ENCODE measurements around the gene CTNNAL1. TPM values are rescaled to one million over a fixed set of nuclear protein-coding genes. Genes with fewer than 3 reads are reported as not detected.

The CTNNAL1 gene
- total RNA-seq, 1 experiment from 2014 or later: 138 TPM

DNA sequence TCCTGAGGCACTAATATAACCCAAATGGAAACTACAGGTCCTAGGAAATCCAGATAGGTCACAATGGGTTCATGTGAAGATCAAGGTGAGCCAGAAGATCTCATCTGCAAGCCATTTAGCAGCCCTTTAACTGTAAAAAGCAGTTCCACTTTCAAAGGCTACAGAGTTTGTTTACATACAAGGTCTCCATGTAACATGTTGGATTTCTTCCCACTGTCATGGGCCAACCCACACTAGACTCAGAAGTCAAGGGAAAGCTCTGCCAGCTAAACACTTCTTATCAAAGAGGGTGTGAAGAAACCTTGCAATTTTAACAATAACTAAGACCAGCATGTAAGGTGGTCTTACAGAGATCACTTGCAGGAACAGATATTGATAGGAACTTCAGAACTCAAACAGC is 3.8 kb upstream of the CTNNAL1 start:
- Histone ChIP-seq H3K27ac (no peak overlapping the region), H3K9me3 (replicated peaks) (peaks cover 3% of the 10 kb centered on the region; the same call in 1 of the 2 replicates), H3K4me1 (replicated peaks) (peaks cover 14% of the 10 kb centered on the region), H3K27me3 (replicated peaks) (no peaks in the 10 kb centered on the region), H3K4me3 (no peak overlapping the region), H3K36me3 (peaks cover 47% of the 10 kb centered on the region)
- no peak for DNase-seq (ENCODE audit: low read depth in 1 of 2, low spot score in 2 of 2)

DNA sequence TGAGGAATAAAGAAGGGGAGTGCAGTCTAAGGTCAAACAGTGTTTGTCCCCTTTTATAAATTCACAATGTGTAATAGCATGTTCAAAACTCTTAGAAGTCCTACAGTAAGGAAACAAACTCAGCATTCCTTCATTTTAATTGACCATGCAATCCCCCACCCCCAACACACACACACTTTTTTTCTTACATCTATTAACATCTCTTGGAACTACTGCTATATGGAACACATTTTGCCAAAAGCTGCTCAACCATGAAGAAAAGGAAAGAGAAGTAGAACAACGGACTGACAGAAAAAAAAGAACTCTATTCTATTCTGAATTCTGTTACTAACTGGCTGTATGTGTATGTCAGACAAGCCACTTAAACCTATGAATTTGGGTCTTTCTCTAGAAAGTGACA is 2.8 kb upstream of the CTNNAL1 start:
- Histone ChIP-seq H3K9me3 (replicated peaks) (peaks cover 3% of the 10 kb centered on the region; the same call in 1 of the 2 replicates), H3K27me3 (replicated peaks) (no peaks in the 10 kb centered on the region), H3K4me1 (replicated peaks) (peaks cover 23% of the 10 kb centered on the region), H3K4me3 (no peak overlapping the region), H3K27ac (no peak overlapping the region), H3K36me3 (peaks cover 51% of the 10 kb centered on the region)
- no peak for DNase-seq (ENCODE audit: low read depth in 1 of 2, low spot score in 2 of 2)

DNA sequence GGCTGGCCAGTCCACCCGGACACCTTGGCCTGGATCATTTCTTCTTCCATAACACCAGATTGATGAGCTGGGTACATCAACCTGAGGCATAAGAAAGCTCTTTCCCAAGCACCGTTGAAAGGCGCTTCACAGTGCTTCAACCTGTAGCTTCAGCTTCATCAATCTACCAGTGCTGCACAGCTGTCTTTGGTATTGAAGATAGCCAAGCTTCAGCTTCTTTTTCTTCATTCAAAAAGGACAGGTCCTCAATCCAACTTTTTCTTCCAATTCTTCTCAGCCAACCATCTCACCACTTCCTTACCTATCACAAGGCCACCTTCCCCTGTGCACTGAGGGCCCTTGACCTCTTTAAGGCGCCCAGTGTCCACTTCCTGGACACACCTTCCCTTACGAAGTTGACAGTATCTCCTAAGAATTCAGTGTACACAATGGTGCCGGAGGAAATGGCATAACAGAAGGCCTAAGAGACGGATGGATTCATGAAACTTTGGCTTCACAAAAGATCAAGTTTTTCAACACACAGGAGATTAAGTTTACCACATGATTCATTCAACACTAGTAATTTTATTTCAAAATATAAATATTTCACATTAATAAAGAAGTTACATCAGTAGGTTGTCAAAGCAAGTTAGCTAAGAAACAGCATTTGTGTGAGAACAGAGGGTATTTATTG is 1.4 kb upstream of the CTNNAL1 start:
- DNase-seq (ENCODE audit: low read depth in 1 of 2, low spot score in 2 of 2): no peak
- Histone ChIP-seq H3K4me1 (replicated peaks) (peaks cover 32% of the 10 kb centered on the region), H3K4me3 (no peak overlapping the region), H3K9me3 (replicated peaks) (peaks cover 3% of the 10 kb centered on the region; the same call in 1 of the 2 replicates), H3K36me3 (peaks cover 40% of the 10 kb centered on the region), H3K27ac (no peak overlapping the region; the same call in 1 of the 2 replicates), H3K27me3 (replicated peaks) (no peaks in the 10 kb centered on the region)

DNA sequence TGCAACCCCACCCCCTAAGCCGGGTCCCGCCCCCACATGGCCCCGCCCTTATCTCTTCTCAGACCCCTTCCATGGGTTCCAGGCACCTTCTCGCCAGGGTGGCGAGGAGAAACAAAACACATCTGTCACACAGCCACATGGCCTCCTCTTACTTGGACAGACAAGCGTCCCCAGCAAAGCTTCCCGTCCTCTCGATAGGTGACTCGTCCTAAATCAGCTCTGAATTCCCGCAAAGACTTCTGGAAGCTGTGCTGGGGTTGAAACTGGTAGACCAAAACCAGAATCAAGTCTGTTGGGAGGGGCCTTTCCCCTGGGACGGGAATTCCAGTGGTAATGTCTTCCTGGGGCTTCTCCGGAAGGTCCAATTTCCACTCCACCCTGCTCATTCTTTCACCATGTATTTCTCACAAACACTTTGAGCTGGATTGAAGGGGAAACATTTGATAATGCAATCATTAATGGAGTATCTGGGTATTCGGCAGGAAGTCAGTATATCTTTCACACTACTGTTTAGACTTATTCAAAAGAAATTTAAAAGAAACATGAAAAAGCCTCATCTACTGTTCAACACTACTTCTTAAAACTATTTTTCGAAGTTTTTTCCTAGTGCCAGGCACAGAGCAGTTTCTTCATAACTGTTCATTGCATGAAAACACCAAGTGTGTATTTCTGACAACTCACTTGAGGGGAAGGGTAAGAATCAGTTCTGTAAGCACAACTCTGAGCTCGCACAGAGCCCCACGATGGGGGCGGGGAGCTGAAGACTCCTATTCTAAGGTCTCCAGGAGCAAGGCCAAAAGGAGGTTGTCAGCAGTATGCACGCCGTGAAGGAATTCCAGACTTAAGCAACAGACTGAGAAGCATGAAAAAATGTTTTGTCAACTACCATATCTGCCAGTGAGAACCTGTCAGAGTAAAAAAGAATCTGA is 644 bp upstream of the CTNNAL1 start:
- Histone ChIP-seq H3K27me3 (replicated peaks) (no peaks in the 10 kb centered on the region), H3K36me3 (peaks cover 32% of the 10 kb centered on the region), H3K4me3 (peak overlapping the region; percentile 98), H3K27ac (peak overlapping the region; percentile 56), H3K4me1 (replicated peaks) (peaks cover 32% of the 10 kb centered on the region), H3K9me3 (replicated peaks) (peaks cover 3% of the 10 kb centered on the region; the same call in 1 of the 2 replicates)
- DNase-seq (ENCODE audit: low read depth in 1 of 2, low spot score in 2 of 2): peak in 1 of 2 experiments; percentile 83

DNA sequence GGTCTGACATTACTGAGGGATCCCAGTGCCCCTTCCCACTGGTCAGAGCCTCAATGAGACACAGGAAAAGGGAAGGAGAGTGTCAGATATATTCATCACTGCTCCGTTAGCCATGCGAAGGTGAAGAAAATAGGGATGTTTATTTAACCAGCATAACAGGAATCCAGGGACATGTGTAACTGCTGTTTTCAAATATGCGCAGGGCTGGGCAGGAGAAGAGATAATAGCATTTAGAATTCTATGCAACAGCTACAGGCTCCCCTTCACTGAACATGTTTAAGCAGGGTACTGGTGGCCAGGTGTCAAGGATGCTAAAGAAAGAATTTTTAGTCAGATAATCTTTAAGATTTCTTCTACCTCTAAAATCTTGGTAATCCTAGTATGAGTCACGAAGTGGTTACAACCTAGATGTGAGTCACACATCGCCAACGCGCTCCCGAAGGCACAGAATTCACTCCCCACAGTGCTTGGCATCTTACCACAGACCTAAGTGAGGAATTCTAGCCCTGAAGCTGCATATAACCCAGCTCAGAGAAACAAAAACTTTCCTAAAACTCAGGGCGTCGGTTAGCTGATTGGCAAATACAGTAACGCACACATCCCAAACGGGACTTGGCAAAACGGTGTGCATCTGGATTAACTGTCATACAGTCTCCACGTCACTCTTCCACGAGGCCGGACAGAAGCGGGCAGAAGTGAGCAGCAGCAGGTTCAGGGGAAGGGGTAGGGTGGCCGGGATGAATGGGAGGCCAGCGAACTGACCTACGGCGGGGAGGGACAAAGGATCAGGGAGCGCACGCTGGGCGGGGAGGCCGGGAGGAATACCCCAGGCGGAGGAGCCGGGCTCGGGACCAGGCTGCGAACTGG is 1.1 kb downstream of the CTNNAL1 start:
- Histone ChIP-seq H3K4me3 (peak overlapping the region; percentile 98), H3K27me3 (replicated peaks) (no peaks in the 10 kb centered on the region), H3K9me3 (replicated peaks) (peaks cover 3% of the 10 kb centered on the region; the same call in 1 of the 2 replicates), H3K36me3 (peaks cover 22% of the 10 kb centered on the region), H3K27ac (peak overlapping the region; percentile 95), H3K4me1 (replicated peaks) (peaks cover 32% of the 10 kb centered on the region)
- peak; percentile 89 to 92 for DNase-seq (ENCODE audit: low read depth in 1 of 2, low spot score in 2 of 2)

DNA sequence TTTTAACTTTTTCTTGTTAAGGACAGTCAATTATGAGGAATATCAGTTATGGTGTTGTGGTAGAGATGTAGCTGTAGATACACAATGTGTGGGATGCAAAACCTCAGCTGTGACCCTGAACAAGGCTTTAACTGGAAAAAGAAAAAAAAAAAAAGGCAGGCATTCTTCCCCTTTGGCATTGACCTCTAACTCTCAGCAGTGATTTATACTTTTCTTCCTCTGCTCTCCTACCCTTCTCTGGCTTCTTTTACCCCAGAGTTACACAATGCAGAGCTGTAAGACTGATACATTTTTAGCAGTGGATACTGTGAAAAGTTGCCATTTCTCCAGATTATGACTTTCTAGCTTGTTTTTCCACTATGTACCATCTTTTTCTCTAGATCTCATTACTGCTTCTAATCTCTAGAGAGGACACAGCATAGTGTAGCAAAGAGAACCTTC is 2.0 kb downstream of the CTNNAL1 start:
- no peak overlapping the region; the same call in 1 of the 2 replicates for H3K4me3 ChIP-seq
- peaks cover 21% of the 10 kb centered on the region for H3K36me3 ChIP-seq
- peak overlapping the region; percentile 95 for H3K27ac ChIP-seq
- DNase-seq (ENCODE audit: low read depth in 1 of 2, low spot score in 2 of 2): no peak
- H3K27me3 ChIP-seq (replicated peaks): no peaks in the 10 kb centered on the region
- peaks cover 32% of the 10 kb centered on the region for H3K4me1 ChIP-seq (replicated peaks)
- H3K9me3 ChIP-seq (replicated peaks): peaks cover 3% of the 10 kb centered on the region; the same call in 1 of the 2 replicates

DNA sequence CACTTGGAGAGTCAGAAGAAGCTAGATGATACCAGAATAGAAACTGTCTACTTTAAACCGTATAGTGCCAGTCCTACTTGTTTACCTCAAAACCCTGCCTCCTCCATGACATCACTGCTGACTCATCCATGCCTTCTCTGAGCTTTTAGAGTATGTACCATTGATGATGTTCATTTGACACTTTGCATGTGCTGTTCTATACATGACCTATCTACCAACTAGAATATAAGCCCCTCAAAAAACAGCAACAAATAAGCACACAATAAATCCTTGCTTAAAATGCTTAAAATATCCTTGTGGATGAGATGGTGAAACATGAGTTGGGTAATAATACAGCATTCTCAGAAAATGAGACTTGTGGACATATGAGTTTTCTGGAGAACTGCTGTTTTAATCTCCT is 2.6 kb downstream of the CTNNAL1 start:
- peaks cover 32% of the 10 kb centered on the region for H3K4me1 ChIP-seq (replicated peaks)
- peaks cover 3% of the 10 kb centered on the region; the same call in 1 of the 2 replicates for H3K9me3 ChIP-seq (replicated peaks)
- H3K4me3 ChIP-seq: no peak overlapping the region
- peak; percentile 39 to 67 for DNase-seq (ENCODE audit: low read depth in 1 of 2, low spot score in 2 of 2)
- no peaks in the 10 kb centered on the region for H3K27me3 ChIP-seq (replicated peaks)
- peak overlapping the region; percentile 95 for H3K27ac ChIP-seq
- peaks cover 17% of the 10 kb centered on the region for H3K36me3 ChIP-seq

DNA sequence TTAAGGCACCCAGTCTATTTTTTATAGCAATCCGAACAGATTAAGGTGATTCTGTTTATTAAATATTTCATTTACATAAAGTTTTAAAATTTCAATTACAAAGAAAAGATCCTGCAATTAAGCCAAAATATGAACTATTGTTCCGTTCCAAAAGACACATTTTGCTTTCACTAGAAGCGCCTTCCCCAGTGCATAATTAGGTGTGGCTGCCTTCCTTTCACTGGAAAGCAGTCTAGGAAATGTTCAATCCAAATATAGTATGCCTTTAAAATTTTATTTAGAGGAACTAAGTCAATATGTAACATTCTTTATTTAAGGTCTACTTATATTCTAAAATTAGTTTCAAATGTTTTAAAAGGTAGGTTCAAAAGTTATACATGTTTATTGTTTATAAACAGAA is 7.6 kb downstream of the CTNNAL1 start:
- DNase-seq (ENCODE audit: low read depth in 1 of 2, low spot score in 2 of 2): no peak

DNA sequence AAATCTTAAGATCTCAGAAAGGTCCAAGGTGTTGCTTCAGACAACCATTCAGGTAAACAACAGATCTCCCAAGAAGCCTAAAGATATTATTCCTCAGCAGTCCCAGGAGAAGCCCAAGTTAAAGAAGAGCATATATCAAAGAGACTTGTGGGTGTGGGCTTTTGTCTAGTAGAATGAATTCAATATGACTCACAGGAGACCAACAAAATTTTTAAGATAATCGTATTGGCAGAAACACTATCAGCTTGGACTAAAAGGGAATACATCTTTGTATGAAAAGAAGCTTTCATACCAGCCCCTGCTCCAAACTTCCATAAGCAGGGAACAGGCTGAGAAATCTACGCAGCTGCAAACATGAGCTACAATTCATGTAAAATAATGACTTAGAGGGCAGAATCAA is 10.2 kb downstream of the CTNNAL1 start:
- no peaks in the 10 kb centered on the region for H3K27me3 ChIP-seq (replicated peaks)
- peaks cover 15% of the 10 kb centered on the region for H3K9me3 ChIP-seq (replicated peaks)
- H3K27ac ChIP-seq: no peak overlapping the region
- H3K4me1 ChIP-seq (replicated peaks): peaks cover 7% of the 10 kb centered on the region
- peaks cover 41% of the 10 kb centered on the region for H3K36me3 ChIP-seq
- no peak for DNase-seq (ENCODE audit: low read depth in 1 of 2, low spot score in 2 of 2)
- no peak overlapping the region for H3K4me3 ChIP-seq

More for the DNA sequence above, 7.6 kb downstream of the CTNNAL1 start:
- H3K27me3 ChIP-seq (replicated peaks): no peaks in the 10 kb centered on the region
- peaks cover 15% of the 10 kb centered on the region for H3K9me3 ChIP-seq (replicated peaks)
- peaks cover 34% of the 10 kb centered on the region for H3K36me3 ChIP-seq
- H3K27ac ChIP-seq: no peak overlapping the region
- no peak overlapping the region for H3K4me3 ChIP-seq
- peaks cover 12% of the 10 kb centered on the region for H3K4me1 ChIP-seq (replicated peaks)

DNA sequence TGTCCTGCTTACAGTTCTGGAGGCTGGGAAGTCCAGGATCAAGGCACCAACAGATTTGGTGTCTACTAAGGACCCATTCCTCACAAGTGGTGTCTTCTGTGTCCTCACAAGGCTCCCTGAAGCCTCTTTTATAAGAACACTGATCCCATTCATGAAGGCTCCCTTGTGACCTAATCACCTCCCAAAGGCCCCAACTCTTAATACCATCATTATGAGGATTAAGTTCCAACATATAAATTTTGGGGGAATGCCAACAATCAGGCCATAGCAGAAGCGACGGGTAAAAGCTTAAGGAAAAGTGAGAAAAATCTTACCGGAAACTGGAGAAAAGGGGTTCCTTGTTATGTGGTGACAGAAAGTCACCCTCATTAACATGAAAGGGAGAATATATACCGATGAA is 11.2 kb downstream of the CTNNAL1 start:
- H3K4me3 ChIP-seq: no peak overlapping the region
- no peaks in the 10 kb centered on the region for H3K27me3 ChIP-seq (replicated peaks)
- H3K9me3 ChIP-seq (replicated peaks): peaks cover 15% of the 10 kb centered on the region
- no peak overlapping the region for H3K27ac ChIP-seq
- peaks cover 49% of the 10 kb centered on the region for H3K36me3 ChIP-seq
- no peak for DNase-seq (ENCODE audit: low read depth in 1 of 2, low spot score in 2 of 2)
- peaks cover 7% of the 10 kb centered on the region for H3K4me1 ChIP-seq (replicated peaks)

DNA sequence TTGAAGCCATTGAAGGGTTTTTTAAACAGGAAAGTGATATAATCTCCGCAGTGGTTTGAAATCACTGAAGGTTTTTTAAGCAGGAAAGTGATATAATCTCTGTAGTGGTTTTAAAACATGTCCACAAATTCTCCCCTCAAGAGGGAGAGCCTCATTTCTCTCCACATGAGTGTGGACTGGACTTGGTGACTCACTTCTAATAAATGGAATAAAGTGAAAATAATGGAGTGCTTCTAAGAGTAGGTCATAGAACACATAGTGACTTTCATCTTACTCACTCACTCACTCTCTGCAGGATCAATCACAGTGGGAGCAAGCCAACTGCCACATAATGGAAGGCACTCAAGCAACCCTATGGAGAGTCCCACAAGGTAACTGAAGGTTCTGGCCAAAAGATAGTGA is 12.0 kb downstream of the CTNNAL1 start:
- Histone ChIP-seq H3K27ac (peak overlapping the region; percentile 53), H3K4me1 (replicated peaks) (peaks cover 7% of the 10 kb centered on the region), H3K9me3 (replicated peaks) (peaks cover 15% of the 10 kb centered on the region), H3K36me3 (peaks cover 47% of the 10 kb centered on the region), H3K27me3 (replicated peaks) (no peaks in the 10 kb centered on the region), H3K4me3 (no peak overlapping the region)
- peak; percentile 43 to 67 for DNase-seq (ENCODE audit: low read depth in 1 of 2, low spot score in 2 of 2)

DNA sequence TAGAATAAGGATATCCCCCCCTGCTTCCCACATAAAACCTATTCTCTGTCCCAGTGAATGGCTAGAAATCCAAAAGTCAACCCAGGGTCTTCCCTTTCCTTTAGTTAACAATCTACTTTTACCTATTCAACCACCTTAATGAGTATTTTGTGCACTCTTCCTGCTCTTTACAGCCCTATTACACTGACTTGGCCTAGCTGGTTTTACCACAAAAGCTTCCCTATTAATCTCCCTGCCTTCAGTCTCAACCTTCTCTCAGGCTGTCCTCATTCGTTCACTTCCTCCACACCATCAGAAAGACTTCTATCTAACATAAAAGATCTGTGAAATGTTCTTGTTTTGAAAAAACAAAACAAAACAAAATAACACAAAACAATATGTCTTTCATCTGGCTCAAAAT is 16.2 kb downstream of the CTNNAL1 start:
- DNase-seq (ENCODE audit: low read depth in 1 of 2, low spot score in 2 of 2): no peak
- Histone ChIP-seq H3K36me3 (peaks cover 45% of the 10 kb centered on the region), H3K9me3 (replicated peaks) (no peaks in the 10 kb centered on the region), H3K4me1 (replicated peaks) (peaks cover 7% of the 10 kb centered on the region), H3K27ac (no peak overlapping the region), H3K27me3 (replicated peaks) (no peaks in the 10 kb centered on the region), H3K4me3 (no peak overlapping the region)

DNA sequence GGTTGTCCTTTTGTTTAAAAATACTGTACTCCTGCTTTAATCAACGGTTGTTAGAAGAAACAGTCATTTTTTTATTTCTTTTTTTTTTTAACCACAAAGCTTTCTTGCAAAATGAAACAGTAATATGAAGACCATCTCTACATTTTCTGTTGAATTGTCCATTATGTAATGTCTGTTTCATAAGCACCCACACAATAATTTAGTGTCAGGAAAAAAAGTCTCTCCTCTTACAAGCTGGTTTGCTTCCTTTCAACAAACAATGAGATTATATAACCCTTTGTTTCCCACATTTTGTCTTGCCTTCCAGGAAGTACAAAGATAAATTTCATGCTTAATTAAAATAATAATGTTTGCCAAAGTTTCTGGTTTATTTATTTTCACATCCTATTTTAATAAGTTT is 16.7 kb downstream of the CTNNAL1 start:
- no peak for DNase-seq (ENCODE audit: low read depth in 1 of 2, low spot score in 2 of 2)

More for the DNA sequence above, 16.7 kb downstream of the CTNNAL1 start:
- Histone ChIP-seq H3K36me3 (peaks cover 44% of the 10 kb centered on the region), H3K27me3 (replicated peaks) (no peaks in the 10 kb centered on the region), H3K4me3 (no peak overlapping the region), H3K27ac (no peak overlapping the region), H3K9me3 (replicated peaks) (no peaks in the 10 kb centered on the region), H3K4me1 (replicated peaks) (peaks cover 5% of the 10 kb centered on the region)

Data from SJSA1 (cell line).